HG02840 (cell line): ENCODE data around the gene ITGB5.

Experiments used
- ATAC-seq: cut with Tn5 transposase; IDR thresholded peaks from one replicate; pipeline ENCODE4 v1.9.1; 2021; ENCODE audit warnings: mild to moderate bottlenecking, moderate library complexity, moderate number of reproducible peaks; ENCODE audit not compliant: unreplicated experiment, low FRiP score

The ITGB5 gene

GRCh38 chr3:124818398-124819091 is 68.6 kb downstream of the ITGB5 start:
- ATAC-seq, result no peak

GRCh38 chr3:124817079-124817478 is 70.1 kb downstream of the ITGB5 start:
- no peak for ATAC-seq

GRCh38 chr3:124816206-124816605 is 71.0 kb downstream of the ITGB5 start:
- ATAC-seq, result no peak

- no peak for ATAC-seq
These were observed 71.4 kb downstream of the ITGB5 start for GRCh38 chr3:124815781-124816180.

GRCh38 chr3:124814620-124815421 is 72.3 kb downstream of the ITGB5 start:
- no peak for ATAC-seq

GRCh38 chr3:124813541-124813940 is 73.6 kb downstream of the ITGB5 start:
- ATAC-seq, result no peak

- no peak for ATAC-seq
These were observed 74.6 kb downstream of the ITGB5 start for GRCh38 chr3:124812291-124813265.

GRCh38 chr3:124811436-124811835 is 75.7 kb downstream of the ITGB5 start:
- ATAC-seq, result no peak

DNA sequence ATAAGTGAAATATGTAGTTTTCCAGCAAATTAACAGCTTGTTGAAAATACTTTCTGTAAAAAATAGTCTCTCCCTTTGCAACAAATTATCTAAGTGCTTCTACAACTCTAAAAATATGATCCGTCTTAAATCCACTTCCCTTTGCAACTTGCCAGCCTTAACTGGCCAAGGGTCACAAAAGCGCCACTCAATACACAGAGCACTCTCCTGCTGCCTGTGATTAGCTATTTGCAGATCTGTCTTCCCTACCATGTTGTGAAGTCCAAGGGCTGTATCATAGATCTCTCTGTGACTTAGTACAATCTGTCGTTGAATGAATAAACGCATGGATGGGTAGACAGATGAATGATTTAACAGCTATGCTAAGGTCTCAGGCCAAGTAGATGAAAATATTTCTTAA is 76.2 kb downstream of the ITGB5 start:
- ATAC-seq, result no peak

- no peak for ATAC-seq
These were observed 78.1 kb downstream of the ITGB5 start for GRCh38 chr3:124809039-124809438.

DNA sequence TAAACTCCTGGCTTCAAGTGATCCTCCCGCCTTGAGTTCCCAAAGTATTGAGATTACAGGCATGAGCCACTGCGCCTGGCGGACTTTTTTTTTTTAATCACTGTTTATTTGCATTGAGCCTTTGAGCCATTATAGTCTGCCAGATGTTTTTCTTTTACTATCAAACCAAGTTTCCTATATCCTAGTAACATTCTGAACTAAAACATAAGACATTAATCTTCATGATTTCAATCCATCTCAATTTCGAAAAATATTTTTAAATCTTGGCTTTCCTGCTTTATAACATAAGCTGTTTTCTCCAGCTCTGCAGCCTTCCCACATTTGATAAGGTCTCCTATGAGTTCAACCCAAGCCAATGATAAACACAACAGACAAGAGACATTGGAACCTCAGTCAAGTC is 81.5 kb downstream of the ITGB5 start:
- ATAC-seq, result no peak

GRCh38 chr3:124804875-124805274 is 82.3 kb downstream of the ITGB5 start:
- no peak for ATAC-seq

DNA sequence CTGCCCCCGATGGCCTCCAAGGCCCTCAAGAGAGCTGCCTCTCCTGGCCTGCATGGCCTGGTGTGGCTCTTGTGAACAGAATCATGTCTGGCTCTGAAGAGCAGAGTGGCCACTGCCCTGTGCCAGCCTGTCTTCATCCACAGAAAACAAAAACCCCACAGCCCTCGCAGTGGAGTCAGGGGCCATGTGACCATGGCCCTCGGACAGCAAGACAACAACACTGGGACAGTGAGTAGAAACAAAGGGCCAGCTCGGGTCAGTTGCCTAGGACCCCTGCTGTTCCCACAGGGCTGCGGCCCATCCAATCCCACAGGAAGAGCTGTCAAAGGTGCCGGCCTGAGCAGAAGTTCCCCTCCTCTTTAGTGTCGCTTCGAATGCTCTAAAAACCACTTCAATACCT is 84.5 kb downstream of the ITGB5 start:
- ATAC-seq, result no peak

GRCh38 chr3:124802061-124802698 is 85.0 kb downstream of the ITGB5 start:
- no peak for ATAC-seq

DNA sequence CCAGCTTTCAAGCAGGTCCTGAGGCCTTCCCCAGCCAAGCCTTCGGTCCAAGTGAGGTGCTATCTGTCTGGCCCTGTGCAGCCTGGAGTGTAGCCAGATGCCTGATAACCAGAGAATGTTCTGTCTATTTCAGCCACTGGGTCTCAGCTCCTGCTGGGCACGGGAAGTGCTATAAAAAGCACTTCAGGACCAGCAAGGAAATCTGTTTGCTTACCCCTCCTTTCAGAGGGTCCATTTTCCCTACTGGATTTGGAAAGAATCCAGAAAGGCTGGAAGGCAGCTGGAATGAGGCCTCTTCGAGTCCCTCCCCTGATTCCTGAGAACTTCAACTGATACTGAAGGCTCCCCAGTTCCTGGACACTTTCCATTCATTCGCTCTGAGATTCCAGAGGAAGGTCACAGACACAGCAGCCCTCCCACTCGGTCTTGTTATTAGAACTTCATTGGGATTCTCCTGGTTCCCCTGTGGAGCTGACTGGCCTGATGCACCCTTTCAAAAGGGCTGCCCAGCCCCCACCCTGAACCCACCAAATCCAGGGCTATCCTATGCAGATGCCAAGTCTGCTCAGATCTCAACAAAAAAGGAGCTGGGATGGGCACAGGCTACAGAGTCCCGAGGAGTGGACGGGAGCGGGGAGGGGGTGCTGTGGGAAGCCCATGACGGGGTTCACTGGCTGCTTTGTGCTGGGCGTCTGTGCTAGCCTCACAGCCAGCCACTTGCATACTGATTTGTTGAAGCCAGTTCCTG is 86.5 kb downstream of the ITGB5 start:
- ATAC-seq, result no peak

GRCh38 chr3:124800076-124800475 is 87.1 kb downstream of the ITGB5 start:
- no peak for ATAC-seq

GRCh38 chr3:124799676-124800075 is 87.5 kb downstream of the ITGB5 start:
- no peak for ATAC-seq

DNA sequence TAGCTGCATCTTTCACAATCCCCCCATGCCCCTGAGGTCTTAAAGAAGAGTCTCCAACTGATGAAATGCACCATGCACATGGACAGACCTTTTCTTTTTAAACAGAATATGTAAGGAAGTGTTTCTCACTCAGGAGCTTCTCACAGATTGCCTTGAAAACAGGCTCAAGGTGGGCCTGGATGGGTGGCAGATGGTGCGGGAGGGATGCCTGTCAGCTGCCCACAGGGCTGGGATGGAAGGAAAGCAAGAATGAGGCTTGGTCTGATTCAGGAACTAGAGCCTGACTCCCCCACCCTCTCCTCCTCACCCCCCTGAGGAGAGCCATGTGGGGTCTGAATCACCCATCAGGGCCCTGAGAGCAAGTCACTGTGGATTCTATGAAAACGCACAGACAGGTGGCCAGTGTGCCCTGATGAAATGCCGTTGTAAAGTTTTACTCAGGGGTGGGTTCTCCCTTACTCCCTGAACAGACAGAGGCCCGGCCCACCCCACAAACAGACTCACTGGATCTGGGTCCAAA is 89.7 kb downstream of the ITGB5 start:
- ATAC-seq, result no peak

GRCh38 chr3:124796477-124796876 is 90.7 kb downstream of the ITGB5 start:
- no peak for ATAC-seq
